Measurements from ENCODE around the gene AGMAT.
A peak's percentile ranks its signal among the peaks of the same experiment; 100 is the strongest.

- TF ChIP-seq POLR2A (IDR thresholded peaks at IDR 0.05; ENCODE audit: low read length) (peak; percentile 90), E2F6 (IDR thresholded peaks at IDR 0.05; ENCODE audit: borderline replicate concordance, low read depth) (no peak), MAZ (IDR thresholded peaks at IDR 0.05; ENCODE audit: borderline replicate concordance, low read depth, low read length) (no peak), EP300 (IDR thresholded peaks at IDR 0.05) (no peak), RAD21 (conservative IDR thresholded peaks at IDR 0.05 in 1 of 2, IDR thresholded peaks at IDR 0.05 in 1 of 2) (no peak), REST (IDR thresholded peaks at IDR 0.05) (no peak)
- TF ChIP-seq, protein P1, sequence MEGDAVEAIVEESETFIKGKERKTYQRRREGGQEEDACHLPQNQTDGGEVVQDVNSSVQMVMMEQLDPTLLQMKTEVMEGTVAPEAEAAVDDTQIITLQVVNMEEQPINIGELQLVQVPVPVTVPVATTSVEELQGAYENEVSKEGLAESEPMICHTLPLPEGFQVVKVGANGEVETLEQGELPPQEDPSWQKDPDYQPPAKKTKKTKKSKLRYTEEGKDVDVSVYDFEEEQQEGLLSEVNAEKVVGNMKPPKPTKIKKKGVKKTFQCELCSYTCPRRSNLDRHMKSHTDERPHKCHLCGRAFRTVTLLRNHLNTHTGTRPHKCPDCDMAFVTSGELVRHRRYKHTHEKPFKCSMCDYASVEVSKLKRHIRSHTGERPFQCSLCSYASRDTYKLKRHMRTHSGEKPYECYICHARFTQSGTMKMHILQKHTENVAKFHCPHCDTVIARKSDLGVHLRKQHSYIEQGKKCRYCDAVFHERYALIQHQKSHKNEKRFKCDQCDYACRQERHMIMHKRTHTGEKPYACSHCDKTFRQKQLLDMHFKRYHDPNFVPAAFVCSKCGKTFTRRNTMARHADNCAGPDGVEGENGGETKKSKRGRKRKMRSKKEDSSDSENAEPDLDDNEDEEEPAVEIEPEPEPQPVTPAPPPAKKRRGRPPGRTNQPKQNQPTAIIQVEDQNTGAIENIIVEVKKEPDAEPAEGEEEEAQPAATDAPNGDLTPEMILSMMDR (IDR thresholded peaks at IDR 0.05) = no peak
Observed at GRCh38 chr1:15617173-15618076, 32.6 kb upstream of the AGMAT start, which contains the start of gene DDI2.
